Measurements from ENCODE around the gene ASIC4.

ASIC4 gene

DNA sequence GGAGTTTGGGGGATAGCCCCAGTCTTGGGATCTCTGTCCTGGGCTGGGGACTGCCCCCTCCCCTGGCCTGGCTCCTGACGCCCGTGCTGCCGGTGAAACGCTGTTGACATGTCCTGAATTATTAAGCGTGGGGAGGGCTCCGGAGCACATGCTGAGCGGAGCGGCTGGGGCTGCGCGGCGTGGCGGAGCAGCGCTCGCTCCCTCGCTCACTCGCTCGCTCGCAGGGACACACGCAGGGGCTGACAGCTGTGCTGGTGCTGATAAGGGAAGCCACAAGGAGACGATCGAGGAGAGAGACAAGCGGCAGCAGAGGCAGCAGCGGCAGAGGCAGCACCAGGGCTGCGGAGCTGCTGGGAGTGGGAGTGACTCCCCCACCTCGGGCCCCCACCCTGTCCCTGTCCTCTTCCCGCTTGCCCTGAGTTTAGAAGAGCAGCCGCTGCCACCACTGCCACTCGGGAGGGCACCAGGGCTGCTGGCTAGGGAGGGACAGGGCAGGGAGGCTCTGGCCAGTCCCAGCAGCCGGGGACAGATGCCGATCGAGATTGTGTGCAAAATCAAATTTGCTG lies at the start of gene ASIC4:
Gene ASIC4, plus strand, starts transcription at position 287 of the 566 bp plus-strand sequence. Its CDS starts 243 bp downstream, at position 530.
- no peak for DNase-seq (ENCODE audit: low read depth in 2 of 2)

DNA sequence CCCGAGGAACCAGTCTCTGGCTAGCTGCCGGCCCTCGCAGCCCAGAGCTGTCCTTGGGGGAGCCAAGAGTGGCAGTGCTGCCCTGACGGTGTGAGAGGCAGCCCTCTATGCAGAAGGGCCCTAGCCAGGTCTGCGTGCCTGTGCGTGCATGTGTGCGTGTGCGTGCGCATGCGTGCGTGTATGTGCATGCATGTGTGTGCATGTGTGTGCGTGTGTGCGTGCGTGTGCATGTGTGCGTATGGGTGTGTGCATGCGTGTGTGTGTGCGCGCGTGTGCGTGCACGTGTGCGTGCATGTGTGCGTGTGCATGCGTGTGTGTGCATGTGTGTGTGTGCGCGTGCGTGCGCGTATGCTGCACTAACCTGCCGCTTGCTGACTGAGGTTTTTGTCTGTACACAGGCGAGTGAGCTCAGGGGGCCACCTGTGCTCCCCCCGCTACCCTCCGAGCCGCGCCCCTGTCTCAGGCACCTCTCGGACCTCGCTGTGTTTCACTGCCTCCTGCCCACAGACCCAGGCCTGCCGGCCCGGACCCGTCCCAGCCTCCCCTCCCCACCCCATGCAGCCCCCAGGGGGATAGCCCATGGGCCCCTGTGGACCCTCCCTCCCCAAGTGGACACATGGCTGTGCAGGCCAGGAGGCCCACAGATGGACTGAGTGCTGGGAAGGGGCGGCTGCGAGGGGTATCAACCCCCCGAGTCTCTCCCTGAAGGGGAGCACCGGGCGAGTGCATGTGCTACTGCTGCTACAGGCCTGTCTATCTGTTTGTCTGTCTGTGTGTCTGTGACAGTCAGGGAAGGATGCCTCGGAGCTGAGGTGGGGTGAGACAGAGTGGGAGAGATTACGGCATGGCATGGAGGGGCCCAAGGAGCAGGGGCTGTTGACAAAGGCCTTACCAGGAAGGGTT lies 48.4 kb upstream of the ASIC4 start:
- no peak for DNase-seq (ENCODE audit: low read depth in 2 of 2)

DNA sequence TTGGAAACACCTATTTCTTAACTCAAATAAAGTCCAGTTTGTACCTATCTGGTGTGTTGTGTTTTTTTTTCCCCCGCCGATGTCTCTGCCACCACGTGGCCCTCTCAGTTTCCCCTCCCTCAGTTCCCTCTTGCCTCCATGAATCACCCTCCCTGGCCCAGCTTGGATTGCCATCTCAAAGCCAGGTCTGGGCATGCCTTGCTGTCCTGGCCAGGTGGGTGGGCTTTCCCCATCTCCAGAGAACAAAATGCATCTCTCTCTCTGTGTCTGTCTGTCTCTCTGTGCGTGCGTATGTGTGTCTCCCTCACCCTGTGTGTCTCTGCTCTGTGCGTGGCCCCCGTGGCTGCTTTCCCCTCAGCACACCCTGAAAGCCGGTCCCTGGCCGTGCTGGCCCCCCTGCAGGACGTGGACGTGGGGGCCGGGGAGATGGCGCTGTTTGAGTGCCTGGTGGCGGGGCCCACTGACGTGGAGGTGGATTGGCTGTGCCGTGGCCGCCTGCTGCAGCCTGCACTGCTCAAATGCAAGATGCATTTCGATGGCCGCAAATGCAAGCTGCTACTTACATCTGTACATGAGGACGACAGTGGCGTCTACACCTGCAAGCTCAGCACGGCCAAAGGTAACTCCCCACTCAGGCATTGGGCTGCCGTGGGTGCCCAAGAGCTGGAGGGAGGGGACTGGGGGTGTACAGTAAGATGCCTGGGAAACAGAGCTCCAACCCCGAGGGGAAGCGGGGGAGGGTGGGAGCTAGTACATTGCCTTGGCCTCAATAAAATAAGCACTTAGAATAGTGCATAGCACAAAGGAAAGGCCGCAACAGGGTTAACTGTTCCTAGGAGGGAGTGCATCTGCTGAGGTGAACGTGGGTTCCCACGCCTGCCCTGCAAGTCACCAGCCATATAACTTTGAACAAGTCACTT lies 47.2 kb upstream of the ASIC4 start:
- no peak for DNase-seq (ENCODE audit: low read depth in 2 of 2)

DNA sequence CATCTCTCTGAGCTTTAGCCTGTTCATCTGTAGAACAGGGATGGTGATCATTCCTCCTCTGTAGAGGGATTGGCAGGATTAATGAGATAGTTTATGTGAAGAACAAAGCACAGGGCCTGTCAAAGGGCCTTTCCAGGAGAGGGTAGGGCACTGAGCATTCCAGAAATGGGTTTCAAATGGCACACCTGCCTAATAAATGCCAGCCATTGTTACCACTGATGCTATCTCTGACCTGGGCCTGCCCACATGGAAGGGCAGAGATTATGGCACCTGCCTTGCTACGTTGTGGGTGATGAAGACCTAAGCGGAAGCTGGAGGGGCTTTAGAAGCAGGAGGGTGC lies 46.6 kb upstream of the ASIC4 start:
- no peak for DNase-seq (ENCODE audit: low read depth in 2 of 2)

DNA sequence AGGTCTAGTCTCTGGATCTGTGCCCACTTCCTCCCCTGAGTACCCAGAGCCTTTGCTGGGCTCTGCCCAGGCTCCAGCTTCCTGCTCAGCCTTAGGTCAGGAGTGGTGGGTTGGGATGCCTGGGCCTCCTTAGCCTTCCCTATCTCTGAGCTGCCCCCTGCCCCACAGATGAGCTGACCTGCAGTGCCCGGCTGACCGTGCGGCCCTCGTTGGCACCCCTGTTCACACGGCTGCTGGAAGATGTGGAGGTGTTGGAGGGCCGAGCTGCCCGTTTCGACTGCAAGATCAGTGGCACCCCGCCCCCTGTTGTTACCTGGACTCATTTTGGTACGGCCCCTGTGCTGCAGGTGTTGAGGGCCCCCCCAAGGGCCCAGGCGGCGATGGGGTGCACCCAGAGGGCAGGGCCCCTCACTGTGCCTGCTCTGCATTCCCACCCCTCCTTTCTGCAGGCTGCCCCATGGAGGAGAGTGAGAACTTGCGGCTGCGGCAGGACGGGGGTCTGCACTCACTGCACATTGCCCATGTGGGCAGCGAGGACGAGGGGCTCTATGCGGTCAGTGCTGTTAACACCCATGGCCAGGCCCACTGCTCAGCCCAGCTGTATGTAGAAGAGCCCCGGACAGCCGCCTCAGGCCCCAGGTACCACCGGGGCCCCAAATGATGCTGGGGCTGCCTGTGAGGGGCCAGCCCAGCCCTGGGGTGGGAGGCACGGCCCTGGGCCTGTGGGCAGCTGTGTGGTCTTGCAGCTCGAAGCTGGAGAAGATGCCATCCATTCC lies 45.7 kb upstream of the ASIC4 start:
- no peak for DNase-seq (ENCODE audit: low read depth in 2 of 2)

GRCh38 chr2:219469186-219469724 lies 45.0 kb upstream of the ASIC4 start:
- no peak for DNase-seq (ENCODE audit: low read depth in 2 of 2)

- DNase-seq (ENCODE audit: low read depth in 2 of 2): no peak
Measured at GRCh38 chr2:219470429-219470828, 43.9 kb upstream of the ASIC4 start.

GRCh38 chr2:219471476-219472371 lies 42.6 kb upstream of the ASIC4 start:
- DNase-seq (ENCODE audit: low read depth in 2 of 2): no peak

GRCh38 chr2:219472629-219473187 lies 41.6 kb upstream of the ASIC4 start:
- DNase-seq (ENCODE audit: low read depth in 2 of 2): no peak

DNA sequence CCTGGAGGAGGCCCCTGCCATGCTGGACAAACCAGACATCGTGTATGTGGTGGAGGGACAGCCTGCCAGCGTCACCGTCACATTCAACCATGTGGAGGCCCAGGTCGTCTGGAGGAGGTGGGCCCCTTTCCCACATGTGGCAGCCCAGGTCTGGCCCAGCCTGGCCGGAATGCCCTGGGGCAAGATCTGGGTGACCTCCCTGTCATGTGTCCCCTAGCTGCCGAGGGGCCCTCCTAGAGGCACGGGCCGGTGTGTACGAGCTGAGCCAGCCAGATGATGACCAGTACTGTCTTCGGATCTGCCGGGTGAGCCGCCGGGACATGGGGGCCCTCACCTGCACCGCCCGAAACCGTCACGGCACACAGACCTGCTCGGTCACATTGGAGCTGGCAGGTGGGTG lies 40.8 kb upstream of the ASIC4 start:
- no peak for DNase-seq (ENCODE audit: low read depth in 2 of 2)

- no peak for DNase-seq (ENCODE audit: low read depth in 2 of 2)
Measured at GRCh38 chr2:219474285-219475060, 39.8 kb upstream of the ASIC4 start.

DNA sequence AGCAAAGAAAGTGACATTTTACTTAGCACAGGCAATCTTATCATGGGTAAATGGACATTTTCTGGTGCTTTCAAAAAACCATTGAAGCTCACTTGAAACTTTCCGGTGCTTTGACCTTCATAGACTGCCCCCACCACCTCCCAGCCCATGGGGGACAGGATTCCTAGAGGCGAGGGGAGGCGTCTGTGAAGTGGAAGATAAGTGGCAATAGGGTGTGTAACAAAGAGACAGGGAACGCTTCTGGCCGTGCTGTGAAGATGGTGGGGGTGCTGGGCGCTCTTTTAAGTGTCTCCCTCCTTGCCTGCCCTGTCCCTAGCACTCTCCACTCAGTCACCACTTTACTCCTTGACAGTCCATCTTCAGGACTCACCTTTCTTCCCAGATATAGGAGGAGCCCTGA lies 39.0 kb upstream of the ASIC4 start:
- no peak for DNase-seq (ENCODE audit: low read depth in 2 of 2)

- DNase-seq (ENCODE audit: low read depth in 2 of 2): peak in 1 of 2 donors; percentile 20
Measured at GRCh38 chr2:219475697-219476651, 38.3 kb upstream of the ASIC4 start.

GRCh38 chr2:219476652-219477151 lies 37.6 kb upstream of the ASIC4 start:
- no peak for DNase-seq (ENCODE audit: low read depth in 2 of 2)

DNA sequence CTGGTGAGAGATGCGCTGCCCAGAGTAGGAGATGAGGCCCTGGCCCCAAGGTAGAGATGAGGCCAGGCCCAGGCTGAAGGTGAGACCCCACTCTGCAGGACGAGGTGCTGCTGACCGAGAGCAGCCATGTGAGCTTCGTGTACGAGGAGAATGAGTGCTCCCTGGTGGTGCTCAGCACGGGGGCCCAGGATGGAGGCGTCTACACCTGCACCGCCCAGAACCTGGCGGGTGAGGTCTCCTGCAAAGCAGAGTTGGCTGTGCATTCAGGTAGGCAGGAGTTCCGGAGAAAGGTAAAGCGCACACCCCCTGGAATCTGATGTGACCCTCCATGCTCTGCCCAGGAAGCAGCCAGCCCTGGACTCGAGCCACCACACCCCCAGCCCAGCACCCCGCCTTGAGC lies 37.1 kb upstream of the ASIC4 start:
- DNase-seq (ENCODE audit: low read depth in 2 of 2): no peak

- DNase-seq (ENCODE audit: low read depth in 2 of 2): no peak
Measured at GRCh38 chr2:219477815-219478214, 36.5 kb upstream of the ASIC4 start.

DNA sequence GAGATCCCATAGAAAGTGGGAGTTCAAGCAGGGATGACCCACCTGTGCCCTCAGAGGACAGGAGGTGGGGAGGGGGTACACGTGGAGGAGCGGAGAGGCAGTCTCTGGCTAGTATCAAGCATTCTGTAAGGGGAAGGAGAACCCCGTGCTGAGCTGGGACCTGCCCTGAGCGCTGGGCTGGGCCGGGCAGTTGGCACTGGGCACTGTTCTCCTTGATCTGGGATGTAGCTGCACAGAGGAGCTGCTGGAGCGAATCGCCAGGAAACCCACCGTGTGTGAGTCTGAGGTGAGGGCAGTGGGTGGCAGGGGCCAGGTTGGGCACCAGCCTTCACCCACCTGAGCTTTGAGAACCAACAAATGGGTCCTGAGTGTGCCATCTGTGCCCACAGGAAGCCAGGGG lies 35.4 kb upstream of the ASIC4 start:
- no peak for DNase-seq (ENCODE audit: low read depth in 2 of 2)

DNA sequence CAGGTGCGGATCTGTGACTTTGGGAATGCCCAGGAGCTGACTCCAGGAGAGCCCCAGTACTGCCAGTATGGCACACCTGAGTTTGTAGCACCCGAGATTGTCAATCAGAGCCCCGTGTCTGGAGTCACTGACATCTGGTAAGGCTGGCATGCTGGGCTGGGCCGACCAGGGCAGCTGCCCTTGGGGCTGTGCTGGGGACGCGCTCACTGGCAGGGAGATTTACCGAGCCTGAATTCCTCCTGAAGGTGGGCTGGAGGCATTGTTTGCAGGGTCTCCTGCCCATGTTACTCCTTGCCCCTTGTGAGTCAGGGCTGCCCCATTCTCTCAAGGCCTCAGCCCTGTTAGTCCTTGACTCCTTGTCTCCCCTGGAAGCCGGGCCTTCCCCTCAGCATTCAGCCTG lies 34.3 kb upstream of the ASIC4 start:
- no peak for DNase-seq (ENCODE audit: low read depth in 2 of 2)

All from stimulated activated CD8-positive, alpha-beta memory T cell treated with anti-CD3 and anti-CD28 coated beads, Interleukin-7, amount 100 ng/mL, for 4 hours (primary cell).